HUES64 (cell line): Measurements from ENCODE around the gene AP1M2.

Experiments
- H3K27ac ChIP-seq: 2 replicates; pipeline ENCODE4 v1.7.0; 2013; ENCODE audit warnings: low read depth, low read length, inconsistent platforms
- H3K27me3 ChIP-seq: 2 replicates; pipeline ENCODE4 v1.6.1; 2013; ENCODE audit warnings: mild to moderate bottlenecking, low read length; ENCODE audit not compliant: insufficient read depth
- H3K36me3 ChIP-seq: 2 replicates; pipeline ENCODE4 v1.6.1; 2013; ENCODE audit warnings: mild to moderate bottlenecking, low read length; ENCODE audit not compliant: insufficient read depth
- H3K4me1 ChIP-seq: 2 replicates; pipeline ENCODE4 v1.6.1; 2013; ENCODE audit warnings: mild to moderate bottlenecking, low read length, moderate library complexity; ENCODE audit not compliant: insufficient read depth
- H3K4me3 ChIP-seq: 2 replicates; pipeline ENCODE4 v1.5.1; 2013; ENCODE audit warnings: mild to moderate bottlenecking, low read length, moderate library complexity
- H3K9ac ChIP-seq: 2 replicates; pipeline ENCODE4 v1.6.1; 2013; ENCODE audit warnings: mild to moderate bottlenecking, low read depth, low read length
- H3K9me3 ChIP-seq: 2 replicates; pipeline ENCODE4 v1.6.1; 2013; ENCODE audit warnings: low read depth, low read length; ENCODE audit not compliant: insufficient read depth
- WGBS: fragments of 150-250, 120-280 bp; methylation state at CpG from one replicate; pipeline ENCODE4 v1.1.7; 2013; ENCODE audit warnings: missing lambda C conversion rate; 5-methylcytosine and 5-hydroxymethylcytosine counted together

The AP1M2 gene

GRCh38 chr19:10618846-10619245, 31.7 kb upstream of the AP1M2 start:
- Histone ChIP-seq H3K4me1 (no peaks in the 10 kb centered on the region), H3K9me3 (no peaks in the 10 kb centered on the region), H3K27ac (no peak overlapping the region), H3K9ac (no peak overlapping the region), H3K4me3 (no peak overlapping the region), H3K36me3 (no peaks in the 10 kb centered on the region), H3K27me3 (no peaks in the 10 kb centered on the region)
- WGBS = 93% methylated on average over 8 of the region's 8 CpGs

- 97% methylated on average over 14 of the region's 15 CpGs for WGBS
- Histone ChIP-seq H3K4me1 (no peaks in the 10 kb centered on the region), H3K9me3 (no peaks in the 10 kb centered on the region), H3K27ac (no peak overlapping the region), H3K36me3 (no peaks in the 10 kb centered on the region), H3K9ac (no peak overlapping the region), H3K27me3 (no peaks in the 10 kb centered on the region), H3K4me3 (no peak overlapping the region)
Measured at GRCh38 chr19:10617409-10618121, 30.5 kb upstream of the AP1M2 start.

GRCh38 chr19:10615429-10616023, 28.4 kb upstream of the AP1M2 start:
- 97% methylated on average over 14 of the region's 14 CpGs for WGBS
- no peak overlapping the region for H3K9ac ChIP-seq
- H3K27ac ChIP-seq = no peak overlapping the region
- H3K9me3 ChIP-seq = no peaks in the 10 kb centered on the region
- H3K27me3 ChIP-seq = no peaks in the 10 kb centered on the region
- H3K36me3 ChIP-seq = no peaks in the 10 kb centered on the region
- H3K4me3 ChIP-seq = no peak overlapping the region
- no peaks in the 10 kb centered on the region for H3K4me1 ChIP-seq

- 97% methylated on average over 15 of the region's 15 CpGs for WGBS
- H3K9me3 ChIP-seq = no peaks in the 10 kb centered on the region
- H3K9ac ChIP-seq = no peak overlapping the region
- H3K4me1 ChIP-seq = no peaks in the 10 kb centered on the region
- H3K27ac ChIP-seq = no peak overlapping the region
- no peaks in the 10 kb centered on the region for H3K27me3 ChIP-seq
- no peak overlapping the region for H3K4me3 ChIP-seq
- no peaks in the 10 kb centered on the region for H3K36me3 ChIP-seq
Measured at GRCh38 chr19:10612499-10613119, 25.5 kb upstream of the AP1M2 start.

GRCh38 chr19:10611907-10612306, 24.8 kb upstream of the AP1M2 start:
- no peak overlapping the region for H3K27ac ChIP-seq
- WGBS = 97% methylated on average over 5 of the region's 5 CpGs
- H3K4me1 ChIP-seq = no peaks in the 10 kb centered on the region
- H3K9ac ChIP-seq = no peak overlapping the region
- H3K27me3 ChIP-seq = no peaks in the 10 kb centered on the region
- H3K9me3 ChIP-seq = no peaks in the 10 kb centered on the region
- no peaks in the 10 kb centered on the region for H3K36me3 ChIP-seq
- H3K4me3 ChIP-seq = no peak overlapping the region

GRCh38 chr19:10604460-10604980, 17.4 kb upstream of the AP1M2 start:
- Histone ChIP-seq H3K36me3 (no peaks in the 10 kb centered on the region; the same call in 1 of the 2 replicates), H3K4me3 (no peak overlapping the region), H3K27me3 (no peaks in the 10 kb centered on the region), H3K9ac (no peak overlapping the region), H3K9me3 (no peaks in the 10 kb centered on the region), H3K27ac (no peak overlapping the region; the same call in 1 of the 2 replicates), H3K4me1 (peaks cover 16% of the 10 kb centered on the region)
- WGBS = 87% methylated on average over 8 of the region's 9 CpGs

GRCh38 chr19:10603873-10604459, 16.9 kb upstream of the AP1M2 start:
- peak overlapping the region; percentile 52; the same call in 1 of the 2 replicates for H3K27ac ChIP-seq
- 76% methylated on average over 8 of the region's 9 CpGs for WGBS
- H3K36me3 ChIP-seq = no peaks in the 10 kb centered on the region; the same call in 1 of the 2 replicates
- peak overlapping the region; percentile 97; the same call in 1 of the 2 replicates for H3K4me3 ChIP-seq
- H3K4me1 ChIP-seq = peaks cover 16% of the 10 kb centered on the region
- H3K27me3 ChIP-seq = no peaks in the 10 kb centered on the region
- no peaks in the 10 kb centered on the region for H3K9me3 ChIP-seq
- no peak overlapping the region for H3K9ac ChIP-seq

- Histone ChIP-seq H3K27me3 (no peaks in the 10 kb centered on the region), H3K27ac (peak overlapping the region; percentile 89), H3K4me1 (peaks cover 16% of the 10 kb centered on the region), H3K4me3 (peak overlapping the region; percentile 97), H3K9ac (peak overlapping the region; percentile 92), H3K9me3 (no peaks in the 10 kb centered on the region), H3K36me3 (no peaks in the 10 kb centered on the region; the same call in 1 of the 2 replicates)
- 9% methylated on average over 18 of the region's 19 CpGs for WGBS
Measured at GRCh38 chr19:10603084-10603872, 16.2 kb upstream of the AP1M2 start.

- H3K4me1 ChIP-seq = peaks cover 16% of the 10 kb centered on the region
- WGBS = under 1% methylated on average over 76 of the region's 76 CpGs
- H3K9ac ChIP-seq = peak overlapping the region; percentile 92
- peak overlapping the region; percentile 89 for H3K27ac ChIP-seq
- H3K27me3 ChIP-seq = no peaks in the 10 kb centered on the region
- peak overlapping the region; percentile 97 for H3K4me3 ChIP-seq
- H3K9me3 ChIP-seq = no peaks in the 10 kb centered on the region
- H3K36me3 ChIP-seq = no peaks in the 10 kb centered on the region; the same call in 1 of the 2 replicates
Measured at GRCh38 chr19:10602330-10603083, 15.4 kb upstream of the AP1M2 start.

GRCh38 chr19:10601999-10602329, 14.9 kb upstream of the AP1M2 start:
- Histone ChIP-seq H3K36me3 (no peaks in the 10 kb centered on the region; the same call in 1 of the 2 replicates), H3K9me3 (no peaks in the 10 kb centered on the region), H3K9ac (no peak overlapping the region), H3K27me3 (no peaks in the 10 kb centered on the region), H3K4me3 (peak overlapping the region; percentile 44), H3K27ac (no peak overlapping the region), H3K4me1 (peaks cover 16% of the 10 kb centered on the region)
- 29% methylated on average over 7 of the region's 7 CpGs for WGBS
